ENCODE results near the gene KCNQ4.

KCNQ4 gene

GRCh38 chr1:40840526-40841323 is 57.1 kb downstream of the KCNQ4 start:
- no peak for DNase-seq (ENCODE audit: low read depth in 2 of 2)
- no peak overlapping the region for H3K4me3 ChIP-seq (replicated peaks in 1 of 2; ENCODE audit: low read depth in 2 of 2, low read length in 2 of 2)
- no peak for TF ChIP-seq CTCF (IDR thresholded peaks at IDR 0.05; ENCODE audit: low read depth, low read length)

DNA sequence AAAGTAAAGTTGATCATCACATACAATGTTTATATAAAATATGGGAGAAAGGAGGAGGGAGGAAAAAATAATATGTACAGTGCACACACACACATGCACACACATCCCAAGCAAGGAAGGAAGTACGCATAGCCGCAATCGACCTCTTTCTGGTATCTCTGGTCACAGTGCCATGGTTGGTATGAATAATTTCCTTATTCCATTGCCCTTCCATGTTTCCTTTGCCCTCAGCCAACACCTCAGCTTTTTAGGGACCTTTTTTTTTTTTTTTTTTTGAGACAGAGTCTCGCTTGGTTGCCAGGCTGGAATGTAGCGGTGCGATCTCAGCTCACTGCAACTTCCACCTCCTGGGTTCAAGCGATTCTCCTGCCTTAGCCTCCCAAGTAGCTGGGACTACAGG is 58.0 kb downstream of the KCNQ4 start:
- no peak for TF ChIP-seq CTCF (IDR thresholded peaks at IDR 0.05; ENCODE audit: low read depth, low read length)
- DNase-seq (ENCODE audit: low read depth in 2 of 2) = no peak
- H3K4me3 ChIP-seq (replicated peaks in 1 of 2; ENCODE audit: low read depth in 2 of 2, low read length in 2 of 2) = no peak overlapping the region

DNA sequence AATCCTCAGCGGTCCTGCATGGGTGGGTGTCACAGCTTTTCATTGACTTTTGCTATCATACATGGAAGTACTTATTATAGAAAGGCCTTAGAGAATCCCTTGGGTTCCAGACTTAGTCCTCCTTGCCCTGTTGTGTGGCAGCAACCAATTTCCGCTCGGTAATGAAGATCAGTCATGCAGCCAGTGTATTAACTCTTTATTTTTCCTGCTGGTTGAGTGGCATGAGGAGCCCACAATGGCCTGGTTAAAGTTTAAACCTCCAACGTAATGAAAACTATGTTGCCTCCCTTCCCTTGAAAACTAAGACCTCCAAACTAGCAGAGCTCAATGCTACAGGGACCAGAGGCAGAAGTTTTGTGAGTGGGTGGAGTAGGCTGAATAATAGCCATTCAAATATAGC is 58.6 kb downstream of the KCNQ4 start:
- DNase-seq (ENCODE audit: low read depth in 2 of 2) = no peak
- TF ChIP-seq CTCF (IDR thresholded peaks at IDR 0.05; ENCODE audit: low read depth, low read length) = no peak
- no peak overlapping the region for H3K4me3 ChIP-seq (replicated peaks in 1 of 2; ENCODE audit: low read depth in 2 of 2, low read length in 2 of 2)

GRCh38 chr1:40842691-40843090 is 59.1 kb downstream of the KCNQ4 start:
- DNase-seq (ENCODE audit: low read depth in 2 of 2) = no peak
- no peak overlapping the region for H3K4me3 ChIP-seq (replicated peaks in 1 of 2; ENCODE audit: low read depth in 2 of 2, low read length in 2 of 2)
- TF ChIP-seq CTCF (IDR thresholded peaks at IDR 0.05; ENCODE audit: low read depth, low read length) = no peak

GRCh38 chr1:40844079-40844478 is 60.5 kb downstream of the KCNQ4 start:
- TF ChIP-seq CTCF (IDR thresholded peaks at IDR 0.05; ENCODE audit: low read depth, low read length) = no peak
- no peak overlapping the region for H3K4me3 ChIP-seq (replicated peaks in 1 of 2; ENCODE audit: low read depth in 2 of 2, low read length in 2 of 2)
- no peak for DNase-seq (ENCODE audit: low read depth in 2 of 2)

GRCh38 chr1:40844887-40845878 is 61.6 kb downstream of the KCNQ4 start:
- no peak overlapping the region for H3K4me3 ChIP-seq (replicated peaks in 1 of 2; ENCODE audit: low read depth in 2 of 2, low read length in 2 of 2)
- no peak for TF ChIP-seq CTCF (IDR thresholded peaks at IDR 0.05; ENCODE audit: low read depth, low read length)
- DNase-seq (ENCODE audit: low read depth in 2 of 2) = no peak

All from cardiac fibroblast (primary cell).